Neural progenitor cell (in vitro differentiated cells): ENCODE measurements around the gene SYNE3. TPM values are rescaled to one million over a fixed set of nuclear protein-coding genes. Genes with fewer than 3 reads are reported as not detected.

Experiments
- DNase-seq: peaks from one replicate; pipeline ENCODE4 v3.0.0-alpha.2; 2016; ENCODE audit warnings: low spot score
- H2AFZ ChIP-seq: fragments of 200-600 bp; sonication (generic); replicated peaks from 2 replicates; pipeline ENCODE4 v1.6.1; 2016; ENCODE audit warnings: antibody characterized with exemption
- H3F3A ChIP-seq: fragments of 200-600 bp; sonication (generic); 2 replicates; pipeline ENCODE4 v1.6.1; 2016; ENCODE audit warnings: antibody characterized with exemption, low read depth
- H3K27ac ChIP-seq: fragments of 200-600 bp; sonication (generic); 2 replicates; pipeline ENCODE4 v1.5.1; 2016; ENCODE audit warnings: mild to moderate bottlenecking
- H3K27me3 ChIP-seq: fragments of 200-600 bp; sonication (generic); 2 replicates; pipeline ENCODE4 v1.6.1; 2016; ENCODE audit warnings: mild to moderate bottlenecking, moderate library complexity
- H3K36me3 ChIP-seq: fragments of 200-600 bp; sonication (generic); 2 replicates; pipeline ENCODE4 v1.5.1; 2016
- H3K4me1 ChIP-seq: fragments of 200-600 bp; sonication (generic); 2 replicates; pipeline ENCODE4 v1.6.1; 2016; ENCODE audit warnings: mixed run types
- H3K4me2 ChIP-seq: fragments of 200-600 bp; sonication (generic); 2 replicates; pipeline ENCODE4 v1.6.1; 2016
- H3K4me3 ChIP-seq: fragments of 200-600 bp; sonication (generic); 2 replicates; pipeline ENCODE4 v1.5.1; 2016
- H3K79me2 ChIP-seq: fragments of 200-600 bp; sonication (generic); 2 replicates; pipeline ENCODE4 v1.6.1; 2016; ENCODE audit warnings: low read depth
- H3K9ac ChIP-seq: fragments of 200-600 bp; sonication (generic); 2 replicates; pipeline ENCODE4 v1.6.1; 2016
- H3K9me3 ChIP-seq: fragments of 200-600 bp; sonication (generic); 2 replicates; pipeline ENCODE4 v1.5.1; 2016; ENCODE audit warnings: low read depth
- H4K20me1 ChIP-seq: fragments of 200-600 bp; sonication (generic); 2 replicates; pipeline ENCODE4 v1.6.1; 2016; ENCODE audit warnings: low read depth
- H3K27ac Mint-ChIP-seq: 3 replicates; pipeline ENCODE4 v1.8.0; 2021; ENCODE audit warnings: mixed read lengths
- H3K27me3 Mint-ChIP-seq: 2 replicates; pipeline ENCODE4 v1.8.0; 2022; ENCODE audit warnings: low read depth, mild to moderate bottlenecking, inconsistent platforms, moderate library complexity, mixed read lengths; ENCODE audit not compliant: insufficient read depth
- H3K36me3 Mint-ChIP-seq: 3 replicates; pipeline ENCODE4 v1.8.0; 2021; ENCODE audit warnings: mixed read lengths
- H3K4me1 Mint-ChIP-seq: 3 replicates; pipeline ENCODE4 v1.8.0; 2021; ENCODE audit warnings: mixed read lengths
- H3K4me3 Mint-ChIP-seq: 3 replicates; pipeline ENCODE4 v1.8.0; 2021; ENCODE audit warnings: mild to moderate bottlenecking, moderate library complexity, mixed read lengths
- H3K9me3 Mint-ChIP-seq: 3 replicates; pipeline ENCODE4 v1.8.0; 2020; ENCODE audit warnings: mixed read lengths
- EZH2 ChIP-seq: fragments of 200-600 bp; sonication (generic); IDR thresholded peaks from 2 replicates; pipeline ENCODE4 v1.6.1; 2017; ENCODE audit warnings: antibody characterized with exemption, mild to moderate bottlenecking, moderate library complexity
- EZH2phosphoT487 ChIP-seq: fragments of 200-600 bp; sonication (generic); IDR thresholded peaks from 2 replicates; pipeline ENCODE4 v1.6.1; 2017; ENCODE audit warnings: antibody characterized with exemption
- total RNA-seq: library from RNA; depleted of rRNA; stranded (reverse); fragments of >200 nt; gene quantifications from 2 replicates; pipeline ENCODE4 v1.2.3, GENCODE V29; 2015; ENCODE audit warnings: low replicate concordance
- TF ChIP-seq, protein P1 (sequence below): fragments of 200-600 bp; sonication (generic); IDR thresholded peaks from 2 replicates; pipeline ENCODE4 v1.5.1; 2017; ENCODE audit warnings: antibody characterized with exemption, mild to moderate bottlenecking

The SYNE3 gene
- total RNA-seq, 1 donor from 2014 or later: 0.06 TPM

- no peaks in the 10 kb centered on the region for H3K9me3 Mint-ChIP-seq
- H3K4me3 Mint-ChIP-seq: no peak overlapping the region
- no peaks in the 10 kb centered on the region for H3K27me3 Mint-ChIP-seq
- H3K4me1 Mint-ChIP-seq: no peaks in the 10 kb centered on the region
- Histone ChIP-seq H3K4me3 (no peak overlapping the region), H3K27me3 (no peaks in the 10 kb centered on the region), H3K36me3 (no peaks in the 10 kb centered on the region), H3K4me2 (no peak overlapping the region), H3K9me3 (no peaks in the 10 kb centered on the region), H3K79me2 (peaks cover 32% of the 10 kb centered on the region), H3K27ac (no peak overlapping the region), H2AFZ (no peak overlapping the region), H4K20me1 (peaks cover 18% of the 10 kb centered on the region), H3K9ac (no peak overlapping the region), H3K4me1 (no peaks in the 10 kb centered on the region), H3F3A (no peaks in the 10 kb centered on the region)
- TF ChIP-seq EZH2phosphoT487: no peak
- TF ChIP-seq, protein P1, sequence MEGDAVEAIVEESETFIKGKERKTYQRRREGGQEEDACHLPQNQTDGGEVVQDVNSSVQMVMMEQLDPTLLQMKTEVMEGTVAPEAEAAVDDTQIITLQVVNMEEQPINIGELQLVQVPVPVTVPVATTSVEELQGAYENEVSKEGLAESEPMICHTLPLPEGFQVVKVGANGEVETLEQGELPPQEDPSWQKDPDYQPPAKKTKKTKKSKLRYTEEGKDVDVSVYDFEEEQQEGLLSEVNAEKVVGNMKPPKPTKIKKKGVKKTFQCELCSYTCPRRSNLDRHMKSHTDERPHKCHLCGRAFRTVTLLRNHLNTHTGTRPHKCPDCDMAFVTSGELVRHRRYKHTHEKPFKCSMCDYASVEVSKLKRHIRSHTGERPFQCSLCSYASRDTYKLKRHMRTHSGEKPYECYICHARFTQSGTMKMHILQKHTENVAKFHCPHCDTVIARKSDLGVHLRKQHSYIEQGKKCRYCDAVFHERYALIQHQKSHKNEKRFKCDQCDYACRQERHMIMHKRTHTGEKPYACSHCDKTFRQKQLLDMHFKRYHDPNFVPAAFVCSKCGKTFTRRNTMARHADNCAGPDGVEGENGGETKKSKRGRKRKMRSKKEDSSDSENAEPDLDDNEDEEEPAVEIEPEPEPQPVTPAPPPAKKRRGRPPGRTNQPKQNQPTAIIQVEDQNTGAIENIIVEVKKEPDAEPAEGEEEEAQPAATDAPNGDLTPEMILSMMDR: no peak
- no peak for TF ChIP-seq EZH2
- no peaks in the 10 kb centered on the region for H3K36me3 Mint-ChIP-seq
- no peak for DNase-seq
- H3K27ac Mint-ChIP-seq: no peak overlapping the region
Observed at GRCh38 chr14:95525999-95526398, 9.5 kb upstream of the SYNE3 start.

DNA sequence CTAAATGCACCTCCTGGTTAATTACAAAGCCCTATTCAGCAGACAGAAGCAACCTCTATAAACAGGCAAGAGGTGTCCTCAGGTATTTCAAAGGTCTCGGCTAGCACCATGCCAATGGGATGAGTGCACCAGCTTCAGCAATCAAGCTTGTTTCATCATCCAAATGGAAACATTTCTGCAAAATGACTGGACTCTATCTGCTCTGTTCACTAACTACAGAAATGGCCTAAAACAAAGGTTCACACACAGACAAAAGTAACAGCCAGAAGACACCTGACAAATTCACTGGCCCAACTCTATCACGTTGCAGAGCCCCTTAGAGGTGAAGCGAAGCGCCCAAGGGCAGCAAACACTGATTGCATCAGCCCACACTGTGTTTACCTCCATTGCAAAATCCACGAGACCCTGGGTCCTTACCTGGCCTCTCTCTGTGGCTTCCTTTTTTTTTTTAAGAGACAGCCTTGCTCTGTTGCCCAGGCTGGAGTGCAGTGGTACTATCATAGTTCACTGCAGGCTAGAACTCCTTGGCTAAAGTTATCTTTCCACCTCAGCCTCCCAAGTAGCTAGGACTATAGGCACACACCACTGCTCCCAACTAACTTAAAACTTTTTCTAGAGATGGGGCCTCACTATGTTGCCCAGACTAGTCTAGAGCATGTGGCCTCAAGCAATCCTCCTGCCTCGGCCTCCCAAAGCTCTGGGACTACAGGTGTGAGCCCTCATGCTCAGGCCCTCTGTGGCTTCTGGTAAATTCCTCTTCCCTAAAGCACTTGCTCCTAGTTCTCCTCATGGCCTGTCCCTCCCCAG lies 8.5 kb upstream of the SYNE3 start:
- H3K4me3 ChIP-seq: no peak overlapping the region
- H3K4me2 ChIP-seq: no peak overlapping the region
- H3K9me3 ChIP-seq: no peaks in the 10 kb centered on the region
- no peaks in the 10 kb centered on the region for H3K36me3 ChIP-seq
- H3F3A ChIP-seq: no peaks in the 10 kb centered on the region
- no peak overlapping the region for H3K9ac ChIP-seq
- H3K36me3 Mint-ChIP-seq: no peaks in the 10 kb centered on the region
- no peak overlapping the region for H2AFZ ChIP-seq
- H4K20me1 ChIP-seq: peaks cover 17% of the 10 kb centered on the region
- peaks cover 7% of the 10 kb centered on the region for H3K27me3 ChIP-seq
- H3K79me2 ChIP-seq: peaks cover 21% of the 10 kb centered on the region
- H3K4me3 Mint-ChIP-seq: no peak overlapping the region
- no peaks in the 10 kb centered on the region for H3K27me3 Mint-ChIP-seq
- no peaks in the 10 kb centered on the region for H3K4me1 ChIP-seq
- no peak for DNase-seq
- no peak overlapping the region for H3K27ac ChIP-seq
- TF ChIP-seq EZH2phosphoT487 (no peak), EZH2 (no peak)
- TF ChIP-seq, protein P1: no peak
- no peak overlapping the region for H3K27ac Mint-ChIP-seq
- no peaks in the 10 kb centered on the region for H3K4me1 Mint-ChIP-seq
- H3K9me3 Mint-ChIP-seq: no peaks in the 10 kb centered on the region

DNA sequence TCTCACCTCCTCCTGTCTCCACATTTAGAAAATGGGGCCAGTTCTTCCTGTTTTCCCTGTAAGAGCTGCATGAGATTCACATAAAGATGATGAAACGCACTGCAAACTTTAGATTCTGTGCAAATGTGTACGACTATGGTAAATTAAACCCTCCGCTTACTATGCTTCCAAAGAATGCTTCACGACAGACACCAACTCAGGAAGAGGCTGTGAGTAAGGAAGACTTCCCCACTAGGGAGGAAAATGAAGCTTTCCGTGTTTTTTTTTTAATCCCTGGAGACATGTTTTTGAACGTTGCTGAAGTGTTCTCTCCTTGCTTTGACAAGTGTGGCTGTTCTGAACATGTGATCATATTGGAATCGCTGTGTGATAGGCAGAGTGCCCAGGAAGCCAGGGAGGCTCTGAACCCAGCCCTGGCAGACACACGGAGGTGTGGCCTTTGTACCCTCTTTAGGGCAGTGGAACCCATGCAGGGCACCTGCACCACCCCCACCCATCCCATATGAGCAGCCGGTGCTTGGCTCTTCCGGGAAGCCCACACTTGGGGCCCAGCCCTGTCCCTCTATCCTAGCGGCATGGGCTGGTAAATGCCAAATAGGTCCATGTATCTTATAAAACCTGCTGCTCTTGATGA lies 7.5 kb upstream of the SYNE3 start:
- H3K27ac Mint-ChIP-seq: peak overlapping the region; percentile 6
- no peak for DNase-seq
- no peak overlapping the region for H3K4me3 Mint-ChIP-seq
- TF ChIP-seq, protein P1: no peak
- TF ChIP-seq EZH2phosphoT487 (no peak), EZH2 (no peak)
- H3K4me1 Mint-ChIP-seq: no peaks in the 10 kb centered on the region
- peaks cover 17% of the 10 kb centered on the region for H4K20me1 ChIP-seq
- H3K36me3 Mint-ChIP-seq: no peaks in the 10 kb centered on the region
- H3F3A ChIP-seq: no peaks in the 10 kb centered on the region
- H3K4me2 ChIP-seq: no peak overlapping the region
- no peaks in the 10 kb centered on the region for H3K9me3 ChIP-seq
- H3K4me3 ChIP-seq: no peak overlapping the region
- no peaks in the 10 kb centered on the region for H3K9me3 Mint-ChIP-seq
- H3K27me3 ChIP-seq: peaks cover 17% of the 10 kb centered on the region
- no peaks in the 10 kb centered on the region for H3K36me3 ChIP-seq
- H2AFZ ChIP-seq: no peak overlapping the region
- peaks cover 12% of the 10 kb centered on the region for H3K79me2 ChIP-seq
- no peaks in the 10 kb centered on the region for H3K4me1 ChIP-seq
- H3K9ac ChIP-seq: no peak overlapping the region
- H3K27me3 Mint-ChIP-seq: no peaks in the 10 kb centered on the region
- H3K27ac ChIP-seq: no peak overlapping the region
